HTR-8/SVneo (cell line): ENCODE results near the gene HRG.

ENCODE experiments used
- DNase-seq: peaks from one replicate; pipeline ENCODE4 v3.0.0; 2011; ENCODE audit warnings: low spot score, mixed read lengths; ENCODE audit not compliant: insufficient read length
- FAIRE-seq: peaks from 2 replicates; lab custom pipeline; 2011; peaks lifted over from hg19 to GRCh38; lab: Jason Lieb, UNC

The HRG gene

GRCh38 chr3:186636536-186636935, 29.3 kb upstream of the HRG start:
- FAIRE-seq (no peak), DNase-seq (no peak)

- no peak for FAIRE-seq
- DNase-seq = no peak
These were observed 28.1 kb upstream of the HRG start for GRCh38 chr3:186637686-186638085.

GRCh38 chr3:186638259-186638658, 27.6 kb upstream of the HRG start:
- FAIRE-seq = no peak
- DNase-seq = no peak

DNA sequence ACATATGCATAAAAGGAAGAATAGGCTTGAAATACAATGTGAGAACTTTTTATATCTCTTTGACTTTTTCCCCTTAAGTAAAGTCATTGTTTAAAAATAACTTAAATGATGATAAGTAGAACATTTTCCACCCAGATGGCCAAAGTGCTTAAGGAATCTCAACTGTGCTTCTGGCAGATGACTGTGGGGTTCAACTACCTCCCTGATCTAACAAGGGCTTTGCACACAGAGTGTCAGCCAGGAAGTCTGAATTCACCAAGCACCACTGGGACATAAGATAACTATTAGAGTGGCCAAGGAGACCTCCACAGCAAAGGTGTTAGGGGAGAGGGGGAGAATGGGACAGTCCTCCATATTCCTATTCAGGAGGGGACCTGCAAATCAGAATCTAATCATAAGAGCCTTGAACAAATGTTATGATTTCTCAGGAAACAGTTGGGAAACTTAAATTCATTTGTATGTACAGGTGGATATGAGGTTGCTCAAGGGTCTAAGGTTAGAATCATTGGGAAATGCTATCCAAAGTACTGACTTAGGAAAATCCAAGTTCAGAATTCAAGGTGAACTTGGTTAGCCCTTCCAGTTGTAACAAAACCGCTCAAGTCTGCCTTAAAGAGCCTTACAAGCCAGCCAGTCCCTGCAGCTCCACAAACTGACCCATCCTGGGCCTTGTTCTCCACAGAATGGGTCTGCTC, 25.9 kb upstream of the HRG start, which contains the start of gene FETUB:
Gene FETUB (plus strand): TSS at position 622 of the 695 bp plus-strand sequence. CDS start 62 bp downstream, at position 684.
- DNase-seq (no peak), FAIRE-seq (no peak)

- DNase-seq (no peak), FAIRE-seq (no peak)
These were observed 25.4 kb upstream of the HRG start for GRCh38 chr3:186640473-186640818.

DNA sequence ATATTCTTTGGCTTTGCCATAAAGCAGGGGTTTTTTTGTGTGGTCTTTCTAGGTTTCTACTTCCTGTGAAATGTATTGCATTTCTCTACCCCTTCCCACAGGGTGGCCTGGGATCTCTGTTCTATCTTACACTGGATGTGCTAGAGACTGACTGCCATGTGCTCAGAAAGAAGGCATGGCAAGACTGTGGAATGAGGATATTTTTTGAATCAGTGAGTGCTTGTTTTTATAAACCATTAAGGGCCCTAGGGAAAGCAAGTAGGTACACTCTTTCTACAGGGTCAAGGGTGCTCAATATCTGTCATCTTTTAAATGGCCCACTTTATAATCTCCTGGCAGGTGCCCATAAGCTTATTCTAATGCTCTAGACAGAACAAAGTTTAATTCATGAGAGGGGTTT, 24.9 kb upstream of the HRG start:
- FAIRE-seq = no peak
- DNase-seq = no peak

- DNase-seq (no peak), FAIRE-seq (no peak)
These were observed 23.8 kb upstream of the HRG start for GRCh38 chr3:186642014-186642413.

DNA sequence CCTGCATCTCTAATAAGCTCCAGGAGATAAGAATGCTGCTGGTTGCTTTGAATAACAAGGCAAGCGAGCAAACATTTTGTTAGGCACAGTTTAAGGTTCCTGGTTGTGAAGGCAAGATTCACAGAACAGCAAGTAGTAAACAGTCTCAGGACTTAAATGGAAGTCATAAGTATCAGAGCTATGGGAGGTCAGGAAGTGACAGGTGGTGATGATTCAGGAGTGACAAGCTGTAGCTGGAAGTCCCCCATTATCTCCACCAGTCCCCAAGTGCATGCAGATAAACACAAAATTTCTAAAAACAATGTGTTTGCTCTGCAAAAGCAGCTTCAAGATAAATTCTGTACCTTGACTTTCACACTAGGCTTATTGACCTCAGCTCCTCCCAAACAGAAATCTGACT, 22.3 kb upstream of the HRG start:
- no peak for FAIRE-seq
- DNase-seq = no peak

DNA sequence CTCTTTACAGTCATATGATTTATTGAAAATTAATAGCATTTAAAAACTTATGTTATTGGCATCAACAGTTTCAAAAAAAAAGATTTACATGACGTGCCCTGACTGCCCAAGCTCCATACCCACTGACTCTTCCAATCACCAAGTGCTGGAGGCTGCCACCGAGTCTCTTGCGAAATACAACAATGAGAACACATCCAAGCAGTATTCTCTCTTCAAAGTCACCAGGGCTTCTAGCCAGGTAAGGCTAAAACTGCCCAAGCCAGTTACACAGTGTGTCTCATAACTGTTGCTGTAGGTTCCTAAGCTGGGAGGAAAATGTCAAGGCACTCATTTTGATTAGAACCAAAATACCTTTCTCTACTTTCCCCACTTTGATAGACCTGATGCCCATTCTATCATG, 21.1 kb upstream of the HRG start:
- FAIRE-seq = no peak
- DNase-seq = no peak

- DNase-seq (no peak), FAIRE-seq (no peak)
These were observed 19.7 kb upstream of the HRG start for GRCh38 chr3:186646106-186646505.

- FAIRE-seq = no peak
- no peak for DNase-seq
These were observed 19.0 kb upstream of the HRG start for GRCh38 chr3:186646841-186647240.

- FAIRE-seq = no peak
- no peak for DNase-seq
These were observed 17.0 kb upstream of the HRG start for GRCh38 chr3:186648851-186649250.

GRCh38 chr3:186651678-186652215, 14.1 kb upstream of the HRG start:
- FAIRE-seq (no peak), DNase-seq (no peak)

DNA sequence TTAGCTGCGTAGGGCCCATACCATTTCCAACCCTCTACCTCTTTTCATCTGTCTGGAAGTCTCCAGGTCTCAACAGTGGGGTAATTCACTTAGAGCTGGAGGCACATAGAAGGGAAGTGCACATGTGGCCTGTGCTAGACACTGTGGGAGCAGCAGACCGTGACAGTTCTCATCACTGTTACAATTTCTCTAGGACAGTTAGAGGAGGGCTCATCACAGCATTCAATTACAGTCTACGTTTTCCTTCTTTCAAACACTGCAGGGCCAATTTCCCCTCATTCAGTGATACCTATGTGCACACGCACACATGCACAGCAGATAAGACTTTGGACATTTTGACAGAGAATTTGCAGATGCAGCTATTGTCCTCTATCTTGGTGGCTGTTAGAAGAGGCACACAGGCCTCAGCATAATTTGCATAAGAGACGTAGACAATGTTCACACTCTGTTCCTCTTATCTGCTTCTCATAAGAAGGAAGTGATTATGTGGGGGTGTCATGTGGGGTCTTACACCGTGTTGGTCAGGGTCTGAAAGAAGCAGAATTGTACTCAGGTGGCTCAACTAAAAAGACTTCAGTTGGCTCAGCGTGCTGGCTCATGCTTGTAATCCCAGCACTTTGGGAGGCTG, 12.6 kb upstream of the HRG start:
- FAIRE-seq (no peak), DNase-seq (no peak)

GRCh38 chr3:186653984-186654383, 11.8 kb upstream of the HRG start:
- no peak for FAIRE-seq
- DNase-seq = no peak

DNA sequence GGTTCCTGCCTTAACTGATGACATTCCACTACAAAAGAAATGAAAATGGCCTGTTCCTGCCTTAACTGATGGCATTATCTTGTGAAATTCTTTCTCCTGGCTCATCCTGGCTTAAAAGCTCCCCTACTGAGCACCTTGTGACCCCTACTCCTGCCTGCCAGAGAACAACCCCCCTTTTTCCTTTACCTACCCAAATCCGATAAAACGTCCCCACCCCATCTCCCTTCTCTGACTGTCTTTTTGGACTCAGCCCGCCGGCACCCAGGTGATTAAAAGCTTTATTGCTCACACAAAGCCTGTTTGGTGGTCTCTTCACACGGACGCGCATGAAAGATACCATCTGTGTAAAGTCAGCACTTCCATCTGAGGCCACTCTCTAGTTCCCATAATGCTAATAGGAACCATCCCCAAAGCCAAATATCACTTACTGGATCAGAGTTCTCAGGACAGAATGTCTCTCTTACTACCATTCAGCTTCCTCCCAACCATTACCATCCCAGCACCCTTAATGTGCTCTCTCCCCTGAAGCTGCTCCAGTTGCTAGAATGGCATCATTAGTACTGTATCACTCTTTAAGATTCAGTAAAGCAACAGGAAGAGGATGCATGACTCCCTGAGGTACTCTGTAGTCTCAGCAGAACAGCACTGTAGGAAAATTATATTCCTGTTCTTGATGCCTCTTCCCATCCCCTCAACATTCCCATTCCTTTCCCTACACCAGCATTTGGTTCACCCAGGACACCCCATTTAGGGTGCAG, 2.3 kb upstream of the HRG start:
- FAIRE-seq (no peak), DNase-seq (no peak)

DNA sequence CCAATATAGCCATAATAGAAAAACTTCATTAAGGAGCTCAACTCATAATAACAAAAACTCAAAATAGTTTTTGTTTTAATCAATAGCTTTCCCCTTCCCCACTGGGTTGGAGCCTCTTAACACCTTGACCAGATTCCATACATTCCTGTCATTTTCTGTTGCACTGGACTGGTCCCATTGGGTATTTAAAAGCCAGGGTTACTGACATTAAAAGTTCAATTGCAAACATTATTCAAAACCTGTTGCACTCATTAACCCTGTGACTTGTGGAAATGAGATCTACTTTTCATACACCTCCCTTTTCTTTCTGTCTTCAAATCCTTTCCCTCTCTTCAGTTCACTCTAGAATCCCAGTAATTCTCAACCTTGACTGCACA, 1.7 kb upstream of the HRG start:
- DNase-seq = no peak

DNA sequence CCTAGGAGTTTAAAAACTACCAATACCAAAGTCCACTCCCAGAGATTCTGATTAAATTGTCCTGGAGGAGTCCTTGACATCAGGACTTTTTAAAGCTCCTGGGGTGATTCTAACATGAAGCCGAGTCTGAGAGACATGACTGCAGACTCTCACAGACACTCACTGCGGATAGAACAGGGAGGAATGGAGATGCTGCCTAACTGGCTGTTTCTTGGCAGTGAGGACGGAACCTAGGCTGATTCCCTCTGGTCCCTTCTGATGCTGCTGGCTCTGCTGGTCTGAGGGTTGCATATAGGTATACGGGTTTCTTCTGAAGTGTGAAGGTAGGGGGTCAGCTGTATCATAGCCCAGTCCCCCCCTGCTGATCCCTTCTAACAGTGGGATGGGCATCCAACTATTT, 1.3 kb upstream of the HRG start:
- FAIRE-seq (no peak), DNase-seq (no peak)

More for the DNA sequence above, 1.7 kb upstream of the HRG start:
- FAIRE-seq = no peak

GRCh38 chr3:186668426-186668825, 2.6 kb downstream of the HRG start:
- DNase-seq (no peak), FAIRE-seq (no peak)

- FAIRE-seq (no peak), DNase-seq (no peak)
These were observed 3.7 kb downstream of the HRG start for GRCh38 chr3:186669378-186670084.

- no peak for FAIRE-seq
These were observed 4.3 kb downstream of the HRG start for GRCh38 chr3:186670155-186670554.

More at GRCh38 chr3:186670155-186670554, 4.3 kb downstream of the HRG start:
- no peak for DNase-seq
